ENCODE measurements around the gene GPC6.

GRCh38 chr13:93368718-93369117, 142.1 kb downstream of the GPC6 start:
- no peak for TF ChIP-seq CTCF (IDR thresholded peaks at IDR 0.05)
- no peak for TF ChIP-seq MYC (IDR thresholded peaks at IDR 0.05; ENCODE audit: borderline replicate concordance, low read length)
- TF ChIP-seq TP53 (CRISPR knock-in tag; IDR thresholded peaks at IDR 0.05) = no peak
- TF ChIP-seq CEBPB (IDR thresholded peaks at IDR 0.05) = no peak
- TF ChIP-seq POLR2A (IDR thresholded peaks at IDR 0.05; ENCODE audit: low read length) = no peak
- no peak for TF ChIP-seq REST (IDR thresholded peaks at IDR 0.05)
- TF ChIP-seq EP300 (IDR thresholded peaks at IDR 0.05) = no peak
- no peak for TF ChIP-seq JUNB (IDR thresholded peaks at IDR 0.05)
- no peak for TF ChIP-seq CBX8 (IDR thresholded peaks at IDR 0.05)

All from A549 (cell line).